GM19328 (cell line): ENCODE data around the gene TRAF3IP3.

Experiments used
- ATAC-seq: cut with Tn5 transposase; IDR thresholded peaks from one replicate; pipeline ENCODE4 v1.9.1; 2021; ENCODE audit warnings: mild to moderate bottlenecking, moderate library complexity; ENCODE audit not compliant: unreplicated experiment

TRAF3IP3 gene

DNA sequence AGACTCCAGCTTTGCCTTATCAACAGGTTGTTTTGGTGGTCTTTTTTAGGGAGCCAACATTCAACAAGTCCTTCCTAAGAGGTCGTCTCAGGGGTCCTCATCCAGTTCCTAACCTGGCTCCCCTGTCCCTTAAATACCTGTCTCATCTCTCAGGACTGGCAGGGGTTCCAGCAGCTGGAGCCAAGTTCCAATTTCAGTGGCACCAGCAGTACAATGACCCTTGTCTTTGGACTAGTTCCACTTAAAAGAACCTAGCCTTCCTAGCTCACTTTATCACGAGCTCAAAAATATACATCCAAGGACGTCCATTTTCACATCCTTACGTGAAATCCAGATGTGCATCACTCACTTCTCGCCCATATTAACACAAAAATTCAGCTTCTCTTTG, 18.7 kb upstream of the TRAF3IP3 start:
- no peak for ATAC-seq

DNA sequence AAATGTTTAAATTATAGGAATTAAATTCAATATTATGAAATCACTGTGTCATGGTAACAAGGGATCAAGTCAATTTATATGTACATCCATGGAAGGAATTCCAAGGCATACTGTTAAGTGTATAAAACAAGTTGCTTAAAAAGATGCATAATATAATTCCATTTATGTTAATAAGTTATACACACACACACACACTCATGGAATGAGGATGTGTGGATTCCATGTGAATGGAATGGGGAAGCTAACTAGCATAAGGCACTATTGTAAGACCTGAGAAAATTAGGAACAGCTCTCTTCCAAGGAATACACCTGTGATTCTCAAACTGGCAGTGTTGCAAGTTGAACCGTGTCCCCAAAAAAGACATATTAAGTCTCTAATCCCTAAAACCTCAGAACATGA, 17.6 kb upstream of the TRAF3IP3 start:
- no peak for ATAC-seq

DNA sequence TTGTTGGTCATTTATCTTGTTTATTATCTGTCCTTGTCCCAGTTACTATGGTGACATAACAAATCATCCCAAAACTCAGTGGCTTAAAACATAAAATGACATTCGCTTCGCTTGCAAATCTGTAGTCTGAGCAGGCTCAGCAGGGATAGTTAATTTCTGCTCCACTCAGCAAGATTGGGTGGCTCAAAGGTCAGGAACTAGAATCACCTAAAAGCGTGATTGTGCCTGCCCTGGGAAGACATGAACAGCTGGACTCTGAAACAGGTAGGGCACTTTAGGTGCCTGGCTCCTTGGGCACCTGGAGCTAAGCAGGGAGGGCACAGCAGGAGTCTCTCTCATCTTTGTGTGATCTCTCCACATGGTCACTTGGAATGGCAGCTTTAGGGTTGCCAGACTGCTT, 14.7 kb upstream of the TRAF3IP3 start:
- no peak for ATAC-seq

DNA sequence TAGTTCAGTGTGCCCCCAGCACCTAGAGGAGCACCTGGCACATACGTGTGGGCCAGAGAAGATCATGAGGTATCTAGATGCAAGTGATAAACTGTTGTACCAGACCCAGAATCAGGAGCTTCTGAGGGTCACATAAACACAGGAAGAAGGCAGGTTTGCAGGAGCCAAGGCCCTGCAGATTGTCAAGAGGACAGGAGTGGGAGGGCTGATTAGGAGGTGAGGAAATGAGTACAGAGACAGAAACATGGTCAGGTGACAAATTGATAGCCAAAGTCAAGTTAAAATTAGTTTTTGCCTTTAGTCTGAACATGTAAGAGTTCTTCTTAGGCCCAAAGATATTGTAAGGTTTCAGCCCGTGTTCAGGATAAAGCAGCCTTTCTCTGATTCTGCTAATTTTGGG, 14.0 kb upstream of the TRAF3IP3 start:
- ATAC-seq, result no peak

DNA sequence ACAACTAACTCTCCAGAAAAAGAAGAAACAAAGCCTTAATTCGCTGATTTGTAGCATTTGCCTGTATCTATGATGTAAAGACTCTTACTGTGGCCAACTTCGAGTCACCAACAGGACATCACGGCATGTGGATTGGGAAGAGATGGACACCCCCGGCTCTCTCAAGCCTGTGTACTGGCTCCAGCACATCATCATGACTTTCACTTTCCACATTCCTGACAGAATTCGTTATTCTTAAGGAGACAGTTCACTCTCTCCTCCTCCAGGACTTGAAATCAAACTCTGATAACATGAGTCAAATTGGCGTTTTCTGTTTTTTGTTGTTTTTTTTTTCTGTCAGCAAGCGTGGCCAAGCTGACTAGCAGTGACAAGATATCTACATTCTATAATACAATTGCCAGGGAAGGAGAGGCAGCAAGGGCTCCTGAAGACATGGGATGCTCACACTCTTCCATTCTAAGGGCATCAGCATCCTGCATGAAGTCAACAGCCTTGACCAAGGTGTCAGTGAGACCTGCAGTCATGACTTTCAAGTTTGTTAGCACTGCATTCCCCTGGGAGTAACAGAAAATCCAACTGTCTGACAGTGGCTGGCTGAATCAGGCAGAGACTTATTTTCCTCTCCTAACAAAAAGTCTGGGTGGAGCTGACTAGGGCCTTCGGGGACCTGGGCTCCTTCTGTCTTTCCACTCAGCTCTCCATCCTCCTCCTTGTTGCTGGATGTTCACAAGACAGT, 13.3 kb upstream of the TRAF3IP3 start:
- no peak for ATAC-seq

DNA sequence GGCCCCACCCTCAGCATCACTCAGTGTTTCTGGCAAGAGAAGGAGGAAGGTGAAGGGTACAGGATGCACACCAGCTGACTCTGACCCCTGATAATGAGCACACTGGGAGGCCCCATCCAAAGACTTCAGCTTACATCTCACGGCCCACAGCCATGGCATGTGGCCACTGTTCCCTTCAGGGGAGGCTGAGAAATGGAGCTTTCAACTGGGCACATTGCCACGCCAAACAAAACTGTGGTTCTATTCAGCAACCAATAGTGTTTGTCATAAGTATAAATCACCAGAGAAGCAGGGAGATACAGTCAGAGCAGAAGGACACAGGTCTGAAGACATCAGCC, 12.7 kb upstream of the TRAF3IP3 start:
- ATAC-seq, result no peak

DNA sequence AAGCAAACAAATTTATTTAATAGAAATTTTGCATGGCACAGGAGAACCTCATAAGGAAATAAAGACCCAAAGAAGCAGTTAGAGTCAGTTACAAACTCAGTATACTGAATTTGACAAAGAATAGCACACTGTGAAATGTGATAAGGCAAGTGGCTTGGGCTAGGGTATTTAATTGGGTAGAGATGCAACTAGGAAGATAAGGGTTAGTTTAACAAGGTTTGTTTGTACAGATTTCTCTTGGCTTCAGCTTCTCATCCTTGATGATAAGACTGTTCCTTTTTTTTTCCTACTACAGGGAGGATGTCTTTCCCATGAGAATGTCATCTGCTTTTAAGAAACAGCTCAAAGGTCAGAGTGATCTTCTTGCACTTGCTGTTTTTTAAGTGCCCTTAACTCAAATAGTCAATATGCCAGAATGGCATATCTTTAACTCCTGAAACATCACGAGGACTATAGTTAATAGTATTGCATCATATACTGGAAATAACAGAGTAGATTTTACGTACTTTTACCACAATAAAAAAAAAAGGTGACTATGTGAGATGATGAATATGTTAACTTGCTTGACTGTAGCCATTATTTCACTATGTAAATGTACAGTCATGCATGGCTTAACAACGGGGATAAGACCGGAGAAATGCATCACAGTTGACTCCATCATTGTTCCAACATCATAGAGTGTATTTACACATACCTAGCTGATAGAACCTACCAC, 9.2 kb upstream of the TRAF3IP3 start:
- no peak for ATAC-seq

DNA sequence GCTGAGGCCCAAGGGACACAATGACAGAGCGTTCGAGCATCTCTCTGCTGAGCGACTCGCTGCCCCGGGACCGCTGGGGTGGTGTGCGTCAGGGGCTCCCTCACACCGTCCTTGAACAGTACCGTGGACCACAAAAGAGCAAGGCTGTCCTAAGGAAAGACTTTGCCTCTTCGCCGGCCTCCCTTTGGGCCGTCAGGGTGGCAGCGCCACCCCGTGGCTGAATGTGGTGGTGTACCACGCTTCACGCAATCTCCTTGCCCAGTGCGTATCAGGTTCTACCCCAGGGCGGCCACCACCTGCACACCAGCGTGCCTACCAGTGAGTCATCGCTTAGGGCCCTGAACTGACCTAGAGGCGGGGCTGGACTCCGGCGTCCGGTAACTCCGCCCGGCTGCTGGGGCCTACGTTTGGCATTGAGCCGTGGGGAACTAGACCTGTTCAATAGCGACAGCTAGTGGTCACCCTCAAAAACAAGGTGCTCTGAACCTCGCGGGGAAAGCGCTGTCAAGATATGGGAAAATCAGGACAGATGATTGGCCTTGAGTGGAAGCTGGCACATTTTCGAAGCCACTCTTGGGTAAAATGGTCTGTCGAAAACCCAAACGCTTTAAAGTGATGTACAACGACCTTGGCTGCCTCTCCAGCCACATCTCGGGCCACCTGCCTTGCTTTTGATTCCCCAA, 8.1 kb upstream of the TRAF3IP3 start:
- ATAC-seq, result peak; percentile 71

DNA sequence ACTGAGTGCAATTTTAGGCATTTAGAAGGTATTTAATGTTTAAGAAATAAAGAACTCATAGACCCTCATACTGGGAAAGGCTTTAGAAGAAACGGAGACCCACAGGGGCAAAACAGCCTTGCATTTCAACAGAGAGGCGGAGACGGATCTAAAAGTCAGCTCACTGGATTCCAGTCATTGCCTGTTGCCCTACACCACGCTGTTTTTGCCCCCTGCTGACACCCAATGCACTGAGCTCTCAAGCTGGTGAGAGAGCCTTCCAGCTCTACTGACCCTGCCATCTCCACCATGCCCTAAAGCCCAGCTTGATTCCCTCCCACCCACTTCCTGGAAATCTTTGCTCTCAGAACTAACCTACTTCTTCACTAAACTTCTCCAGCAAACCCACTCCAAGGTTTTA, 7.2 kb upstream of the TRAF3IP3 start:
- ATAC-seq, result no peak

DNA sequence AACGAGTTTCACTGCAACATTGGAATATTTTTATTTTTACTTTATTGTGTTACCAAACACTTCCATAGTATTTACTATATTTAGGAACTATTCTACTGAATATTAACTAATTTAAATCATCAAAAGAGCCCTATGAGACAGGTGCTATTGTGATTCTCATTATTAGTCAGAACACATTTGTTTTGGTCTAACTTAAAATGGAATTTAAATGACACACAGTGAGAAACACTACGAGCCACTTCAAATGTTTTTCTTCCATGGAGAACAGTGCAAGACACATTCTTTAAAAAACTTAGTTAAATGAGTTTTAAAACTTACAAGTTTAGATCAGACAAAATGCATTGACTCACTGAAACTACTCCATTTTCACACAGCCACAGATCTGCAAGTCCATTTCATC, 6.6 kb upstream of the TRAF3IP3 start:
- ATAC-seq, result no peak

DNA sequence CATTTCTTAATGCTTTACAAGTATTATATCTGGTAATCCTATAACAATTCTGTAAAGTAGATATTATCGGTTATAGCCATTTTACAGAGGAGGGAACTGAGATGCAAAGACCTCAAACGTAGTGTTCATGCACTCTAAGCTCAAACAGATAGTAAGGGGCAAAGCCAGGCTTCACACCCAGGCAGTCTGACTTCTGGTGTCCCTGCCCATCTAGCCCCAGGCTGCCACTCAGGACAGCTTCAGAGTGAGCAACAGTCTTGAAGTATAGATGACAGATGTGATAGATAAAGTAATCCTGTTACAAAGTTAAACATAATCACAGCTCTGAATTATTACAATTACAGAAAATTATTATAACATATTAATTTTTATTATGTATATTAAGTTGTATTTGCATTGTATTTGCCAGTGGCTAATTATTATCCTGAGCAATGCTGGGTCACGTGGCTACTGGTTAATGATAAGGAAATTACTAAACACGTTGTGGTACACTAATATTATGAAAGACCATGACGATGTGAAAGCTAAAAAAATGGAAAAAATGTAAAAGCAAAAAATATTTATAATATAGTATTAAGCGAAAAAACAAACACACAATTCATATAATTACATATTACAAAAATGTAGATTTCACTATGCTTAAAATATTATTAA, 6.1 kb upstream of the TRAF3IP3 start:
- no peak for ATAC-seq

DNA sequence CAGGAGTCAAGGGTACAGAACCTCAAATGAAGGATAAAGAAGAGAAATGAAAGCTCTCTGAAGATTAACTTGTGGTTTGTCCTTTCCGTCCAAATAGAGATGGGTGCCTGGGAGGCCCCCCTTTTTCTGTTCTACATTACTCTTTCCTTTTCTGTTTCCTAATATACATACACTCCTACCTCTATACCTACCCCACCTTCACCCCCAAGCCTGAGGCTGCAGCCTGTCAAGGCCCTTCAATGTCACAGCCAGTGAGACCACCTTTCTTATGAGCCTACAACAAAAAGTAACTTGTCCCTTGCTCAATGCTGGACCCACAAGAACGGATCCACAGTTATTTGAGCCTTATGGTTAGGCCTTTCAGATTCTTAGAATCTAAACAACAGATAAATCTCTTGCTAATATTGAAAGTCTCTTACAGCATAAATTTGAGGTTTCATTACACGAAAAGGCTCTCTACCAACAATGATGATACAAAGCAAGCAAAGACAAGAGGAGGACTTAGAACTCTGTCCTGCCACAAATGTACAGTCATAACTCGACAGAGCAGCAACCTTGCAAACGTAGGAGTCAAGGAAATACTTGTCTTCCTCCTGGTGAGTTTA, 4.1 kb upstream of the TRAF3IP3 start:
- peak; percentile 40 for ATAC-seq

DNA sequence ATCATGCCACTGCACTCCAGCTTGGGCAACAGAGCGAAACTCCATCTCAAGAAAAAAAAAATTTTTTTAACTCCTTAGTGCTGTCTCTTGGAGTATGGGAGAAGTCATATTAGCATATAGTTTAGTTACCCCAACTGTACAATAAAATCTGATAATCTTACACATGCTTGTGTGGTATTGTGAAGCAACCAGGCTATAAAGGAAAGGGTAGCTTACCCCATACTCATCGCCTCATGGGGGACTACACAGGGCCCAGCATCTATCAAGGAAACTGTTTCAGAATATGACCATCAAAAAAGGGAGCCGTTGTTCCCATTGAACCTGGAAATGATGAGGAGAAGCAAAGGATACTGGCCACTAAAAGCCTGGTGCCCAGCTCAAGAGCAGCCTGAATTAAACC, 3.0 kb upstream of the TRAF3IP3 start:
- no peak for ATAC-seq

DNA sequence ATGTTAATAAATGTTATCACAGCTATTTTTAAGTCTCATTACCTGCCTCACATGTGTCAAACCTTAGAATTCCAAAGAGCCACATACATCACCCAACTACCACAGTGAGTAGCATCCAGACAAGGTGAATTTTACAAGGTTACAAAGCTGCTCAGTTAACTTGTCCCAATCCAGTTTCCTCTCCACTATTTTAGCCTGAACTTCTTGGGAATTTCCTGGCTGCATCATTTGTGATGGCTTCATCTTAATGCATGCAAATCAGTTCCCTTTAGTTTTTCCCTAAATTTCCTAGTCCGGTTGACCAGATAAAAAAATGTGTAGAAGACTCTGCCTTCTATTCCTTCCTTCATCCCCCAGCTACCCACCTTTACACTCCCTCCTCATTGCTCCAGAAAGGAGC, 597 bp upstream of the TRAF3IP3 start:
- ATAC-seq, result no peak

DNA sequence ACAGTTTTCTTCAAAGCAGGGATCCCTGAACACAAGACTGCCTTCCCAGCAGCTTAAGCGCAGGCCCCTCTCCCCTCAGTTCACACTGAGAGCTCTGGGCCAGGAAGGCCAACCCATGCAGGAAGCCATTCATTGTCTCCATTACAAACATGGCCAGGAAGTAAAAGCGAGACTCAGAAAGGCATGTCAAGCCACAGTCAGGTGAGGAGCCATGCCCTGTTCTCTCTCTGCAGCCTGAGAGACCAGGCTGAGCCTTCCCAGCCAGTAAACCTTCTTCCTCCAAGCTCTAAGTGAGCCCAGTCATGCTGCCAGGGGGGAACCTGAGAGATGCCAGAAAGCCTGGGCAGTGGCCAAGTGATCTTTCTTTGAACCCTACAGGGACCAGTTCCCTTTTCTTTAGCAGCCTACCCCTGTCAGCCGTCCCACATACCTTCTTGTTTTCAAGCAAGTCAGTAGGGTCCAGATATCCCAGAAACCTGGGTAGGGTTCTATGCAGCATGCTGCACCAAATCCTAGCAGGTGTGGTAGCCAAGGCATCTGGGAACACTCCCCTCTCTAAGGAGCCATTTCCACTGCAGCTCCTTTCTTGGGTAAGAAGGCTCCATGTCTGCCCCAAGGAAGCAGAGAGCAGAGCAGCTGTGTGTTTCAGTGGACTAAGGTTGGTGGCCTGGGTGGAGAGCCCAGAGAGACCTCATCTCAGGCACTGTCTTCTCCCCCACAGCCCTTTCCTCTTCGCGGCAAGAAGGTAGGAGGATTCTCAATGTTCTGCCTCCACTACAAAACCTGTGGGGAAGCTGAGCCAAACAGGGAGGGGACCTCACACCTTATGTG, 977 bp downstream of the TRAF3IP3 start:
- peak; percentile 34 for ATAC-seq

DNA sequence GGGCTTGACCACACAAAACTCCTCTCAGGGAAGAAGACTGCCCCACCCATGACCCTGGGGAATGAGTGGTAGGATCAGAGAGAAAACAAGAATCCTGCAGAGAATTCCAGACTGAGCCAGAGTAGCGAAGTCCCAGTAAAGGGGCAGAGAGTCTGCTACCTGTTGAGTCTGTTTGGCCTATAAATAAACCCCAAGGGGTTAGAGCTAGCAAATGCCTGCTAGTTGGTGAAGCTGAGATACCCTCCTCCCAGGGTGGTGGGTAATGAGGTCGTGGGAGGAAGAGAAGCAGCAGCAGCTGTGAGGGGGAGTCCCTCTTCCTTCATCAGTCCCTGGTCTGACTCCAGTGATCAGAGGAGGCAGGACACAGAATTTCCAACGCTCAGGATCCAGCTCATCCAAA, 2.5 kb downstream of the TRAF3IP3 start:
- ATAC-seq, result no peak

DNA sequence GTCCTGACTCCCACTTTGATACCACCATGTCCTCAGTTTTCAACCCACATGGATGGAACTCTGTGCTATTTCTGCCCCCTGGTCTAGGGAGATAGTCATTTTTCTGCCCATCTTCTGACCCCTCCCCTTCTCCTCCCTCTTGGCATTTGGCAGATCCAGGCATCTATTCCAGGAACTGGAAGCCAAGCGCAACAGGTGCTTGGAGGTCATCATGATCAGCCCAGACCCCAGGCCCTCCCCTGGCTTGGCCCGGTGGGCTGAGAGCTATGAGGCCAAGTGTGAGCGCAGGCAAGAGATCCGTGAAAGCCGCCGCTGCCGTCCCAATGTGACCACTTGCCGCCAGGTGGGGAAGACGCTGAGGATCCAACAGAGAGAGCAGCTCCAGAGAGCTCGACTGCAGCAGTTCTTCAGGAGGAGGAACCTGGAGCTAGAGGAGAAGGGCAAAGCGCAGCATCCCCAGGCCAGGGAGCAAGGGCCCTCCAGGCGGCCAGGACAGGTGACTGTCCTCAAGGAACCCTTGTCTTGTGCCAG, 4.0 kb downstream of the TRAF3IP3 start:
- ATAC-seq, result no peak

DNA sequence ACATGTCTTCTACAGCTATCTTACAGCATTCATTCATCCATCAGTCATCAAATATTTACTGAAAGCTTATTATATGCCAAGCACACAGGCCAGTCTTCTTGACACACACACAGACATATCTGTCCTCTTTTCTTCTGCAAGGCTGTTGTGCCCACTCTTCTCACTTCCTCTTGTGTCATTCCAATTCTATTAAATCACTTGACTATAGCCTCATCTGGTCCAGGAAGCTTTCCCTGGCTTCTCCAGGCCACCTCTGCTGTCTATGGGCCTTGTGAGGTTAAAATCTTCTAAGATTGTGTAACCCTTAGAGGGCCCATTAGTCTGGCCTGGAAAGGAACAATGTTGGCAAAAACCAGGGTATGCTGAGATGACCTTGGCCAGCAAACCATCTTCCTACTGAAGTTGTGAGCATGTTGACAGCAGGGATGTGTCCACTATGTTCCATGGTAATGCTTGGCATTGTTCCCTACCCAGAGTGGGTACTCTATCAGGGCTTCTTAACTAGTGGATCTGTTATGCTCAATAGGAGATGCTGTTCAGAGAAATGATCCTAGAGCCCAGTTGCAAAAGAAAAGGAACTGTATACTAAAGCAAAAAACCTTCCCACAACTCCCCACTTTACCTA, 5.3 kb downstream of the TRAF3IP3 start:
- no peak for ATAC-seq

DNA sequence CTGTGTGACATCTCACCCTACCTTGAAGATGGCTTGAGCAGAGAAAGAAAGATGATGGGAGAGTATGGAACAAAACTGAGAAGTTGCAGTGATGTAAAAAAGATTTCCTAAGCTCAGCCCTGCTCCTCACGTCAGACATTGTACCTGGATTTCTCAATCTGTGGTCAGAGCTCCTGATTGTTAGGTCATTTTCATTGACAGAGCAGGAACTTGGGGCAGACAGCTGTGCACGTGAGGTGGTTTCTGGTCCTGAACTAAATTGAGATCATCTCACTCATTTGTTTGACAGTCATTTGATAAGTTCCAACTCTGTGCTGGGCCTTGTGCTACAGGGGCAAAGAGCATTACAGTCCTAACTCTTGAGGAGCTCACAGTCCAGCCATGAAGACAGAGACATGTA, 10.2 kb downstream of the TRAF3IP3 start:
- no peak for ATAC-seq

DNA sequence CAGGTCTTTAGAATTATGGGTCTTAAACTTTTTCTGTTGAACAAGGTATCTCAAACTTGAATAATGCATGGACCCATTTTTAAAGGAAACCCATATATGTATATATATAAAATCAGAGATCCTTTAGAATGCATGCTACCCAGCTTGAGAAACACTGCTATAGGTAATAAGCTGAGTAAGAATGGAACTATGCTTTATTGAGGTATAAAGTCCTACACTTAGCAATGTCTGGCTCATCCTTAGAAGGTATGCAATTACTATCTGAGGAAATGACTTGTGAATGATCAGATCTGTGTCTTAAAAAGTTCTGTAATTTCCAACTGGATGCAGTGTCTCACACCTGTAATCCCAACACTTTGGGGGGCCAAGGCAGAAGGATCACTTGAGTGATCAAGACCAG, 11.2 kb downstream of the TRAF3IP3 start:
- no peak for ATAC-seq
